ENCODE data around the gene VPS39. TPM values are rescaled to one million over a fixed set of nuclear protein-coding genes. Genes with fewer than 3 reads are reported as not detected.

The VPS39 gene
- polyA plus RNA-seq, 1 of the 3 experiments (the other 2 are of a cell fraction) = 61.1 TPM

- CTCF ChIA-PET = no interaction called here
- Histone ChIP-seq H3K4me2 (no peak overlapping the region), H3K4me3 (ENCODE audit: low read depth in 2 of 2, low read length in 1 of 2) (no peak overlapping the region), H3K27me3 (ENCODE audit: insufficient read depth) (no peaks in the 10 kb centered on the region), H3K79me2 (ENCODE audit: insufficient read depth) (no peaks in the 10 kb centered on the region), H3K36me3 (replicated peaks in 1 of 2; ENCODE audit: control insufficient read depth in 1 of 2, insufficient read depth in 2 of 2, low read length in 1 of 2) (peaks cover 82 to 83% of the 10 kb centered on the region in 2 experiments), H3K9ac (no peak overlapping the region), H3K9me3 (no peaks in the 10 kb centered on the region), H3K27ac (ENCODE audit: low read depth in 2 of 2, low read length in 1 of 2) (no peak overlapping the region), H3K4me1 (ENCODE audit: control insufficient read depth in 1 of 2, insufficient read depth in 2 of 2, low read depth in 1 of 2, low read length in 1 of 2) (no peaks in the 10 kb centered on the region), H3K9me2 (no peaks in the 10 kb centered on the region), H3F3A (replicated peaks; ENCODE audit: insufficient read depth) (no peaks in the 10 kb centered on the region), H4K20me1 (ENCODE audit: insufficient read depth) (no peaks in the 10 kb centered on the region), H2AFZ (ENCODE audit: low read depth) (no peak overlapping the region)
- DNase-seq = no peak
- POLR2A ChIA-PET = no interaction called here
- TF ChIP-seq FOXM1 (IDR thresholded peaks at IDR 0.05; ENCODE audit: low read depth) (no peak), MAX (IDR thresholded peaks at IDR 0.05; ENCODE audit: low read depth) (no peak), CHD2 (IDR thresholded peaks at IDR 0.05; ENCODE audit: low read length, partially characterized antibody) (no peak), NFIC (IDR thresholded peaks at IDR 0.05; ENCODE audit: borderline replicate concordance) (no peak), SMC3 (IDR thresholded peaks at IDR 0.05; ENCODE audit: low read depth, low read length) (no peak), MXI1 (IDR thresholded peaks at IDR 0.05; ENCODE audit: low read depth, low read length) (no peak), ELF1 (IDR thresholded peaks at IDR 0.05) (no peak), PBX3 (IDR thresholded peaks at IDR 0.05) (no peak), GATA2 (CRISPR knock-in tag; IDR thresholded peaks at IDR 0.05) (no peak), RCOR1 (IDR thresholded peaks at IDR 0.05; ENCODE audit: low read length) (no peak), YY1 (IDR thresholded peaks at IDR 0.05; ENCODE audit: low read depth) (no peak), MEF2A (IDR thresholded peaks at IDR 0.05; ENCODE audit: borderline replicate concordance, low read depth) (no peak), POLR2AphosphoS5 (IDR thresholded peaks at IDR 0.05; ENCODE audit: low read depth, low read length) (no peak), NRF1 (IDR thresholded peaks at IDR 0.05; ENCODE audit: low read depth, low read length) (no peak), RXRA (IDR thresholded peaks at IDR 0.05; ENCODE audit: borderline replicate concordance, low read depth) (no peak), FOSL2 (IDR thresholded peaks at IDR 0.05; ENCODE audit: borderline replicate concordance, low read depth) (no peak)
- WGBS (ENCODE audit: low lambda C conversion rate) = 86% methylated on average over 5 of the region's 5 CpGs
Observed at GRCh38 chr15:42184296-42184695, 23.8 kb downstream of the VPS39 start.

GRCh38 chr15:42182961-42183360, 25.1 kb downstream of the VPS39 start:
- Histone ChIP-seq H2AFZ (ENCODE audit: low read depth) (no peak overlapping the region), H3F3A (replicated peaks; ENCODE audit: insufficient read depth) (no peaks in the 10 kb centered on the region), H3K4me1 (ENCODE audit: control insufficient read depth in 1 of 2, insufficient read depth in 2 of 2, low read depth in 1 of 2, low read length in 1 of 2) (no peaks in the 10 kb centered on the region), H3K79me2 (ENCODE audit: insufficient read depth) (no peaks in the 10 kb centered on the region), H3K4me2 (no peak overlapping the region), H3K9ac (no peak overlapping the region), H3K9me2 (no peaks in the 10 kb centered on the region), H3K27me3 (ENCODE audit: insufficient read depth) (no peaks in the 10 kb centered on the region), H4K20me1 (ENCODE audit: insufficient read depth) (no peaks in the 10 kb centered on the region), H3K9me3 (no peaks in the 10 kb centered on the region), H3K27ac (ENCODE audit: low read depth in 2 of 2, low read length in 1 of 2) (no peak overlapping the region), H3K36me3 (replicated peaks in 1 of 2; ENCODE audit: control insufficient read depth in 1 of 2, insufficient read depth in 2 of 2, low read length in 1 of 2) (peaks cover 78 to 81% of the 10 kb centered on the region in 2 experiments), H3K4me3 (ENCODE audit: low read depth in 2 of 2, low read length in 1 of 2) (no peak overlapping the region)
- DNase-seq = no peak
- WGBS (ENCODE audit: low lambda C conversion rate) = 97% methylated on average over 6 of the region's 6 CpGs
- TF ChIP-seq EP300 (IDR thresholded peaks at IDR 0.05; ENCODE audit: borderline replicate concordance in 1 of 2, low read depth in 1 of 2, low read length in 1 of 2) (no peak), RAD21 (IDR thresholded peaks at IDR 0.05; ENCODE audit: low read length) (no peak)
- ChIA-PET POLR2A (interaction anchor here (0.7 kb wide), 1 partner anchor 12 kb away, joined by 3 read pairs; no protein-coding TSS in a partner anchor), CTCF (no interaction called here)
